ENCODE results near the gene S1PR3. TPM values are rescaled to one million over a fixed set of nuclear protein-coding genes. Genes with fewer than 3 reads are reported as not detected.
A peak's percentile ranks its signal among the peaks of the same experiment; 100 is the strongest.

Gene S1PR3
- total and polyA plus RNA-seq, 5 donors from 2014 or later = 0.08 TPM; not detected in 4

GRCh38 chr9:88995200-88995577 lies 3.9 kb downstream of the S1PR3 start:
- Histone ChIP-seq H3K4me3 (ENCODE audit: low read depth, low read length) (no peak overlapping the region), H3K36me3 (ENCODE audit: control insufficient read depth, insufficient read depth, low read length) (no peaks in the 10 kb centered on the region), H3K27me3 (ENCODE audit: control insufficient read depth, insufficient read depth, low read length) (peaks cover 3% of the 10 kb centered on the region), H3K9me3 (ENCODE audit: control insufficient read depth in 2 of 2, low read length in 2 of 2) (no peaks in the 10 kb centered on the region), H3K4me1 (ENCODE audit: control insufficient read depth, insufficient read depth, low read length, poor library complexity, severe bottlenecking) (peaks cover 10% of the 10 kb centered on the region), H3K27ac (ENCODE audit: insufficient read depth, low read length, poor library complexity, severe bottlenecking) (no peak overlapping the region)
- Mint-ChIP-seq H3K4me3 (no peak overlapping the region), H3K4me1 (peaks cover 0 to 7% (median under 1%) of the 10 kb centered on the region in 4 donors), H3K36me3 (no peaks in the 10 kb centered on the region), H3K27me3 (peaks cover 21% of the 10 kb centered on the region), H3K9me3 (no peaks in the 10 kb centered on the region), H3K27ac (no peak overlapping the region)
- ATAC-seq (ENCODE audit: low read depth in 2 of 2) (no peak), DNase-seq (no peak)

- no peak for ATAC-seq (ENCODE audit: low read depth in 2 of 2)
- Mint-ChIP-seq H3K27ac (no peak overlapping the region), H3K36me3 (no peaks in the 10 kb centered on the region), H3K4me1 (peaks cover 0 to 7% (median under 1%) of the 10 kb centered on the region in 4 donors), H3K4me3 (no peak overlapping the region), H3K9me3 (no peaks in the 10 kb centered on the region), H3K27me3 (peaks cover 21% of the 10 kb centered on the region)
- Histone ChIP-seq H3K27me3 (ENCODE audit: control insufficient read depth, insufficient read depth, low read length) (peaks cover 3% of the 10 kb centered on the region), H3K4me1 (ENCODE audit: control insufficient read depth, insufficient read depth, low read length, poor library complexity, severe bottlenecking) (peaks cover 10% of the 10 kb centered on the region), H3K27ac (ENCODE audit: insufficient read depth, low read length, poor library complexity, severe bottlenecking) (no peak overlapping the region), H3K9me3 (ENCODE audit: control insufficient read depth in 2 of 2, low read length in 2 of 2) (no peaks in the 10 kb centered on the region), H3K36me3 (ENCODE audit: control insufficient read depth, insufficient read depth, low read length) (no peaks in the 10 kb centered on the region), H3K4me3 (ENCODE audit: low read depth, low read length) (no peak overlapping the region)
- DNase-seq = no peak
Observed at GRCh38 chr9:88995627-88996026, 4.4 kb downstream of the S1PR3 start.

- no peak for DNase-seq
- peaks cover 0 to 12% (median under 1%) of the 10 kb centered on the region in 4 donors for H3K4me1 Mint-ChIP-seq
- Histone ChIP-seq H3K27me3 (ENCODE audit: control insufficient read depth, insufficient read depth, low read length) (peaks cover 3% of the 10 kb centered on the region), H3K4me1 (ENCODE audit: control insufficient read depth, insufficient read depth, low read length, poor library complexity, severe bottlenecking) (peaks cover 9% of the 10 kb centered on the region), H3K36me3 (ENCODE audit: control insufficient read depth, insufficient read depth, low read length) (no peaks in the 10 kb centered on the region), H3K4me3 (ENCODE audit: low read depth, low read length) (no peak overlapping the region), H3K27ac (ENCODE audit: insufficient read depth, low read length, poor library complexity, severe bottlenecking) (no peak overlapping the region), H3K9me3 (ENCODE audit: control insufficient read depth in 2 of 2, low read length in 2 of 2) (no peaks in the 10 kb centered on the region)
- no peaks in the 10 kb centered on the region for H3K9me3 Mint-ChIP-seq
- H3K36me3 Mint-ChIP-seq = no peaks in the 10 kb centered on the region
- H3K4me3 Mint-ChIP-seq = peak overlapping the region in 1 of 4 donors; percentile 12
- ATAC-seq (ENCODE audit: low read depth in 2 of 2) = no peak
- H3K27ac Mint-ChIP-seq = no peak overlapping the region
- peaks cover 21% of the 10 kb centered on the region for H3K27me3 Mint-ChIP-seq
Observed at GRCh38 chr9:88996046-88996920, 5.0 kb downstream of the S1PR3 start.

GRCh38 chr9:88996921-88997235 lies 5.6 kb downstream of the S1PR3 start:
- Histone ChIP-seq H3K9me3 (ENCODE audit: control insufficient read depth in 2 of 2, low read length in 2 of 2) (no peaks in the 10 kb centered on the region), H3K4me3 (ENCODE audit: low read depth, low read length) (no peak overlapping the region), H3K36me3 (ENCODE audit: control insufficient read depth, insufficient read depth, low read length) (no peaks in the 10 kb centered on the region), H3K27ac (ENCODE audit: insufficient read depth, low read length, poor library complexity, severe bottlenecking) (no peak overlapping the region), H3K27me3 (ENCODE audit: control insufficient read depth, insufficient read depth, low read length) (peaks cover 3% of the 10 kb centered on the region), H3K4me1 (ENCODE audit: control insufficient read depth, insufficient read depth, low read length, poor library complexity, severe bottlenecking) (peaks cover 3% of the 10 kb centered on the region)
- Mint-ChIP-seq H3K27me3 (peaks cover 19% of the 10 kb centered on the region), H3K36me3 (no peaks in the 10 kb centered on the region), H3K4me3 (no peak overlapping the region), H3K27ac (no peak overlapping the region), H3K9me3 (no peaks in the 10 kb centered on the region), H3K4me1 (peaks cover 0 to 13% (median 2%) of the 10 kb centered on the region in 4 donors)
- no peak for DNase-seq
- ATAC-seq (ENCODE audit: low read depth in 2 of 2) = no peak

GRCh38 chr9:88997646-88998045 lies 6.4 kb downstream of the S1PR3 start:
- H3K9me3 ChIP-seq (ENCODE audit: control insufficient read depth in 2 of 2, low read length in 2 of 2) = no peaks in the 10 kb centered on the region
- H3K4me1 ChIP-seq (ENCODE audit: control insufficient read depth, insufficient read depth, low read length, poor library complexity, severe bottlenecking) = no peaks in the 10 kb centered on the region
- DNase-seq = no peak
- Mint-ChIP-seq H3K4me3 (no peak overlapping the region), H3K27me3 (peaks cover 19% of the 10 kb centered on the region), H3K9me3 (no peaks in the 10 kb centered on the region), H3K36me3 (no peaks in the 10 kb centered on the region), H3K27ac (no peak overlapping the region), H3K4me1 (peaks cover 0 to 10% (median under 1%) of the 10 kb centered on the region in 4 donors)
- no peaks in the 10 kb centered on the region for H3K36me3 ChIP-seq (ENCODE audit: control insufficient read depth, insufficient read depth, low read length)
- H3K27me3 ChIP-seq (ENCODE audit: control insufficient read depth, insufficient read depth, low read length) = peaks cover 3% of the 10 kb centered on the region
- no peak overlapping the region for H3K27ac ChIP-seq (ENCODE audit: insufficient read depth, low read length, poor library complexity, severe bottlenecking)
- ATAC-seq (ENCODE audit: low read depth in 2 of 2) = no peak
- H3K4me3 ChIP-seq (ENCODE audit: low read depth, low read length) = no peak overlapping the region

- DNase-seq (no peak), ATAC-seq (ENCODE audit: low read depth in 2 of 2) (no peak)
- no peak overlapping the region for H3K27ac Mint-ChIP-seq
- peaks cover 0 to 10% (median under 1%) of the 10 kb centered on the region in 4 donors for H3K4me1 Mint-ChIP-seq
- H3K9me3 Mint-ChIP-seq = no peaks in the 10 kb centered on the region
- Histone ChIP-seq H3K27ac (ENCODE audit: insufficient read depth, low read length, poor library complexity, severe bottlenecking) (no peak overlapping the region), H3K4me1 (ENCODE audit: control insufficient read depth, insufficient read depth, low read length, poor library complexity, severe bottlenecking) (no peaks in the 10 kb centered on the region), H3K27me3 (ENCODE audit: control insufficient read depth, insufficient read depth, low read length) (peaks cover 2% of the 10 kb centered on the region), H3K36me3 (ENCODE audit: control insufficient read depth, insufficient read depth, low read length) (no peaks in the 10 kb centered on the region), H3K4me3 (ENCODE audit: low read depth, low read length) (no peak overlapping the region), H3K9me3 (ENCODE audit: control insufficient read depth in 2 of 2, low read length in 2 of 2) (no peaks in the 10 kb centered on the region)
- no peaks in the 10 kb centered on the region for H3K36me3 Mint-ChIP-seq
- peaks cover 12% of the 10 kb centered on the region for H3K27me3 Mint-ChIP-seq
- H3K4me3 Mint-ChIP-seq = no peak overlapping the region
Observed at GRCh38 chr9:88998503-88998902, 7.2 kb downstream of the S1PR3 start.

- no peak overlapping the region for H3K27ac ChIP-seq (ENCODE audit: insufficient read depth, low read length, poor library complexity, severe bottlenecking)
- no peaks in the 10 kb centered on the region for H3K9me3 ChIP-seq (ENCODE audit: control insufficient read depth in 2 of 2, low read length in 2 of 2)
- H3K27ac Mint-ChIP-seq = no peak overlapping the region
- no peaks in the 10 kb centered on the region for H3K9me3 Mint-ChIP-seq
- H3K27me3 Mint-ChIP-seq = peaks cover 11% of the 10 kb centered on the region
- peaks cover 0 to 10% (median under 1%) of the 10 kb centered on the region in 4 donors for H3K4me1 Mint-ChIP-seq
- H3K36me3 Mint-ChIP-seq = no peaks in the 10 kb centered on the region
- H3K36me3 ChIP-seq (ENCODE audit: control insufficient read depth, insufficient read depth, low read length) = no peaks in the 10 kb centered on the region
- no peak overlapping the region for H3K4me3 ChIP-seq (ENCODE audit: low read depth, low read length)
- DNase-seq (no peak), ATAC-seq (ENCODE audit: low read depth in 2 of 2) (no peak)
- H3K4me3 Mint-ChIP-seq = no peak overlapping the region
- no peaks in the 10 kb centered on the region for H3K4me1 ChIP-seq (ENCODE audit: control insufficient read depth, insufficient read depth, low read length, poor library complexity, severe bottlenecking)
- no peaks in the 10 kb centered on the region for H3K27me3 ChIP-seq (ENCODE audit: control insufficient read depth, insufficient read depth, low read length)
Observed at GRCh38 chr9:88998911-88999310, 7.6 kb downstream of the S1PR3 start.

GRCh38 chr9:89000371-89000781 lies 9.1 kb downstream of the S1PR3 start:
- Histone ChIP-seq H3K4me1 (ENCODE audit: control insufficient read depth, insufficient read depth, low read length, poor library complexity, severe bottlenecking) (no peaks in the 10 kb centered on the region), H3K27me3 (ENCODE audit: control insufficient read depth, insufficient read depth, low read length) (no peaks in the 10 kb centered on the region), H3K9me3 (ENCODE audit: control insufficient read depth in 2 of 2, low read length in 2 of 2) (no peaks in the 10 kb centered on the region), H3K36me3 (ENCODE audit: control insufficient read depth, insufficient read depth, low read length) (no peaks in the 10 kb centered on the region), H3K4me3 (ENCODE audit: low read depth, low read length) (no peak overlapping the region), H3K27ac (ENCODE audit: insufficient read depth, low read length, poor library complexity, severe bottlenecking) (no peak overlapping the region)
- Mint-ChIP-seq H3K36me3 (no peaks in the 10 kb centered on the region), H3K27me3 (peaks cover 11% of the 10 kb centered on the region), H3K4me1 (peaks cover 0 to 10% (median under 1%) of the 10 kb centered on the region in 4 donors), H3K9me3 (no peaks in the 10 kb centered on the region), H3K4me3 (no peak overlapping the region), H3K27ac (peak overlapping the region in 1 of 3 donors; percentile 47)
- DNase-seq = no peak
- no peak for ATAC-seq (ENCODE audit: low read depth in 2 of 2)
